ENCODE results near the gene TMEM222. TPM values are rescaled to one million over a fixed set of nuclear protein-coding genes. Genes with fewer than 3 reads are reported as not detected.
A peak's percentile ranks its signal among the peaks of the same experiment; 100 is the strongest.

The TMEM222 gene
- total RNA-seq, 1 donor from 2014 or later, result 43.5 TPM

- no peak for TF ChIP-seq CTCF (IDR thresholded peaks at IDR 0.05; ENCODE audit: unreplicated experiment)
- H3K36me3 Mint-ChIP-seq (ENCODE audit: low read depth, unreplicated experiment), result peaks cover 13% of the 10 kb centered on the region
- no peak overlapping the region for H3K27ac Mint-ChIP-seq (ENCODE audit: unreplicated experiment)
Measured at GRCh38 chr1:27364696-27365371, 42.9 kb downstream of the TMEM222 start.

GRCh38 chr1:27365372-27366112 is 43.6 kb downstream of the TMEM222 start:
- Mint-ChIP-seq H3K27me3 (ENCODE audit: unreplicated experiment) (peaks cover 14% of the 10 kb centered on the region), H3K36me3 (ENCODE audit: low read depth, unreplicated experiment) (peaks cover 13% of the 10 kb centered on the region), H3K27ac (ENCODE audit: unreplicated experiment) (peak overlapping the region; percentile 42), H3K9me3 (ENCODE audit: unreplicated experiment) (no peaks in the 10 kb centered on the region), H3K4me1 (ENCODE audit: unreplicated experiment) (peaks cover 24% of the 10 kb centered on the region), H3K4me3 (ENCODE audit: unreplicated experiment) (peak overlapping the region; percentile 91)
- DNase-seq (ENCODE audit: low spot score), result peak; percentile 84
- TF ChIP-seq CTCF (IDR thresholded peaks at IDR 0.05; ENCODE audit: unreplicated experiment), result no peak

More at GRCh38 chr1:27364696-27365371, 42.9 kb downstream of the TMEM222 start:
- no peak for DNase-seq (ENCODE audit: low spot score)
- Mint-ChIP-seq H3K4me3 (ENCODE audit: unreplicated experiment) (peak overlapping the region; percentile 91), H3K27me3 (ENCODE audit: unreplicated experiment) (peaks cover 16% of the 10 kb centered on the region), H3K4me1 (ENCODE audit: unreplicated experiment) (peaks cover 27% of the 10 kb centered on the region), H3K9me3 (ENCODE audit: unreplicated experiment) (no peaks in the 10 kb centered on the region)

GRCh38 chr1:27366113-27366410 is 44.1 kb downstream of the TMEM222 start:
- Mint-ChIP-seq H3K4me3 (ENCODE audit: unreplicated experiment) (peak overlapping the region; percentile 91), H3K27me3 (ENCODE audit: unreplicated experiment) (peaks cover 14% of the 10 kb centered on the region), H3K9me3 (ENCODE audit: unreplicated experiment) (no peaks in the 10 kb centered on the region)

GRCh38 chr1:27366411-27367159 is 44.6 kb downstream of the TMEM222 start, which contains the start of gene MAP3K6:
MAP3K6 (minus strand) TSS chr1:27366961; CDS start chr1:27366597, 364 bp downstream.
- TF ChIP-seq CTCF (IDR thresholded peaks at IDR 0.05; ENCODE audit: unreplicated experiment), result no peak
- peak within 1 kb of the TSS; percentile 42 for H3K27ac Mint-ChIP-seq (ENCODE audit: unreplicated experiment)
- peaks cover 14% of the 10 kb centered on the region for H3K27me3 Mint-ChIP-seq (ENCODE audit: unreplicated experiment)
- H3K4me1 Mint-ChIP-seq (ENCODE audit: unreplicated experiment), result peaks cover 24% of the 10 kb centered on the region
- H3K36me3 Mint-ChIP-seq (ENCODE audit: low read depth, unreplicated experiment), result peaks cover 13% of the 10 kb centered on the region
- DNase-seq (ENCODE audit: low spot score), result peak; percentile 79
- H3K4me3 Mint-ChIP-seq (ENCODE audit: unreplicated experiment), result peak within 1 kb of the TSS; percentile 91
- H3K9me3 Mint-ChIP-seq (ENCODE audit: unreplicated experiment), result no peaks in the 10 kb centered on the region

More at GRCh38 chr1:27366113-27366410, 44.1 kb downstream of the TMEM222 start:
- Mint-ChIP-seq H3K36me3 (ENCODE audit: low read depth, unreplicated experiment) (peaks cover 13% of the 10 kb centered on the region), H3K4me1 (ENCODE audit: unreplicated experiment) (peaks cover 24% of the 10 kb centered on the region), H3K27ac (ENCODE audit: unreplicated experiment) (peak overlapping the region; percentile 42)
- TF ChIP-seq CTCF (IDR thresholded peaks at IDR 0.05; ENCODE audit: unreplicated experiment), result no peak
- peak; percentile 75 for DNase-seq (ENCODE audit: low spot score)

Measured in endothelial cell (in vitro differentiated cells).